ENCODE measurements around the gene SCFD2.

GRCh38 chr4:52852711-52853110, 513.1 kb downstream of the SCFD2 start:
- TF ChIP-seq CTCF (conservative IDR thresholded peaks at IDR 0.05; ENCODE audit: low read depth, low read length) (no peak), EZH2 (IDR thresholded peaks at IDR 0.05; ENCODE audit: borderline replicate concordance, low read depth, low read length, poor library complexity, severe bottlenecking) (no peak)

Measured in A673 (cell line).